ENCODE data around the gene RAD54L. TPM values are rescaled to one million over a fixed set of nuclear protein-coding genes. Genes with fewer than 3 reads are reported as not detected.

The RAD54L gene
- total and polyA plus RNA-seq, 4 donors, result 0.08 to 8.8 (median 0.51) TPM

DNA sequence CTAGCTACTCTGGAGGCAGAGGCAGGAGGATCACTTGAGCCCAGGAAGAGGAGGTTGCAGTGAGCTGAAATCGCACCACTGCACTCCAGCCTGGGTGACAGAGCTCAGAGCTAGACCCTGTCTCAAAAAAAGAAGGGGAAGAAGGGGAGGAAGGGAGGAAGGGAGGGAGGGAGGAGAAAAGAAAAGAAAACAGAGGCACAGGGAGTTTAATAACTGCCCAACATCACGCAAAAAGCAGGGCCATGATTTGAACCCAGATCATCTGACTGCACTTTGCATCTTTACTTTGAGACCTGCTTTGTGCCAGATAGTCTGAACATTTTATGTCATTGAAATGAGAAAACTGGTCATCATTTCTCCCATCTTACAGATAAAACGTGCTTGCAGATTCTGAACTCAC lies 42.4 kb upstream of the RAD54L start:
- H3K27me3 ChIP-seq (ENCODE audit: control insufficient read depth in 4 of 4, insufficient read depth in 4 of 4, low read length in 3 of 4), result no peaks in the 10 kb centered on the region
- 87% methylated on average over 3 of the region's 3 CpGs for WGBS
- H3K4me3 ChIP-seq (ENCODE audit: low read depth in 1 of 3, low read length in 3 of 3), result no peak overlapping the region
- no peak overlapping the region for H3K9ac ChIP-seq (ENCODE audit: low read depth in 1 of 2, low read length in 2 of 2)
- no peaks in the 10 kb centered on the region for H3K36me3 ChIP-seq (ENCODE audit: control insufficient read depth in 4 of 4, insufficient read depth in 3 of 4, low read depth in 1 of 4, low read length in 3 of 4)
- TF ChIP-seq, protein P1, sequence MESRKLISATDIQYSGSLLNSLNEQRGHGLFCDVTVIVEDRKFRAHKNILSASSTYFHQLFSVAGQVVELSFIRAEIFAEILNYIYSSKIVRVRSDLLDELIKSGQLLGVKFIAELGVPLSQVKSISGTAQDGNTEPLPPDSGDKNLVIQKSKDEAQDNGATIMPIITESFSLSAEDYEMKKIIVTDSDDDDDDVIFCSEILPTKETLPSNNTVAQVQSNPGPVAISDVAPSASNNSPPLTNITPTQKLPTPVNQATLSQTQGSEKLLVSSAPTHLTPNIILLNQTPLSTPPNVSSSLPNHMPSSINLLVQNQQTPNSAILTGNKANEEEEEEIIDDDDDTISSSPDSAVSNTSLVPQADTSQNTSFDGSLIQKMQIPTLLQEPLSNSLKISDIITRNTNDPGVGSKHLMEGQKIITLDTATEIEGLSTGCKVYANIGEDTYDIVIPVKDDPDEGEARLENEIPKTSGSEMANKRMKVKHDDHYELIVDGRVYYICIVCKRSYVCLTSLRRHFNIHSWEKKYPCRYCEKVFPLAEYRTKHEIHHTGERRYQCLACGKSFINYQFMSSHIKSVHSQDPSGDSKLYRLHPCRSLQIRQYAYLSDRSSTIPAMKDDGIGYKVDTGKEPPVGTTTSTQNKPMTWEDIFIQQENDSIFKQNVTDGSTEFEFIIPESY (IDR thresholded peaks at IDR 0.05), result no peak
- TF ChIP-seq TAF1 (conservative IDR thresholded peaks at IDR 0.05) (no peak), HNF4G (IDR thresholded peaks at IDR 0.05) (no peak), RAD21 (IDR thresholded peaks at IDR 0.05) (no peak)
- no peaks in the 10 kb centered on the region for H3K9me3 ChIP-seq (ENCODE audit: control insufficient read depth in 4 of 4, low read length in 3 of 4)
- H3K4me1 ChIP-seq (ENCODE audit: control insufficient read depth in 4 of 4, insufficient read depth in 4 of 4, low read length in 3 of 4), result peaks cover 0 to 10% (median 7%) of the 10 kb centered on the region in 4 donors
- no peak for DNase-seq (ENCODE audit: low spot score)
- H3K27ac ChIP-seq (ENCODE audit: low read depth in 1 of 2, low read length in 2 of 2), result no peak overlapping the region

DNA sequence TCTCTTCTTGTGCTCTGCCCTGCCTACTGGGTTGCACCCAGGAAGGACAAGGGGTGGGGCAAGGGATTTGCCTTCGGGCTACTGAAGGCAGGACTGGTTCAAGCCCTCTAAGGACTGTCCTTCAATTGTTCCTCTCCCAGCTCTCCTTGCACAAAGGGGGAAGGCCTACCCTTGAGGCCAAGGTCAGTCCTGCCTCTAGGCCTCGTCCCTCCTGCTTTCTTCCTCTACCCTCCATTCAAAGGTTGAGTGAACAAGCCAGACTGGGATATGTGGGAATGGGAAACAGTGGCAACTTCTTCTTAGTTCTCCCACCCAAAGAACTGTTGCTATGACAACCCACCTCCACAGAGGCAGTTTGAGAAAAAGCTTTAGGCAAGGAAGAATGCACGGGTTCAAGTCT lies 41.8 kb upstream of the RAD54L start:
- TF ChIP-seq EGR1 (IDR thresholded peaks at IDR 0.05; ENCODE audit: low read depth in 2 of 2), result no peak
- TF ChIP-seq HNF4A (conservative IDR thresholded peaks at IDR 0.05), result no peak
- no peak for TF ChIP-seq NR2F2 (IDR thresholded peaks at IDR 0.05)
- TF ChIP-seq, protein P2, sequence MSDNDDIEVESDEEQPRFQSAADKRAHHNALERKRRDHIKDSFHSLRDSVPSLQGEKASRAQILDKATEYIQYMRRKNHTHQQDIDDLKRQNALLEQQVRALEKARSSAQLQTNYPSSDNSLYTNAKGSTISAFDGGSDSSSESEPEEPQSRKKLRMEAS (IDR thresholded peaks at IDR 0.05), result no peak
- TF ChIP-seq, protein P1 (IDR thresholded peaks at IDR 0.05), result no peak
- TF ChIP-seq RXRA (IDR thresholded peaks at IDR 0.05), result no peak
- TF ChIP-seq RAD21 (IDR thresholded peaks at IDR 0.05), result no peak
- TF ChIP-seq JUND (IDR thresholded peaks at IDR 0.05), result no peak
- TF ChIP-seq GABPA (IDR thresholded peaks at IDR 0.05 in 1 of 2, conservative IDR thresholded peaks at IDR 0.05 in 1 of 2), result no peak
- no peak for TF ChIP-seq TAF1 (conservative IDR thresholded peaks at IDR 0.05)
- TF ChIP-seq, protein P3, sequence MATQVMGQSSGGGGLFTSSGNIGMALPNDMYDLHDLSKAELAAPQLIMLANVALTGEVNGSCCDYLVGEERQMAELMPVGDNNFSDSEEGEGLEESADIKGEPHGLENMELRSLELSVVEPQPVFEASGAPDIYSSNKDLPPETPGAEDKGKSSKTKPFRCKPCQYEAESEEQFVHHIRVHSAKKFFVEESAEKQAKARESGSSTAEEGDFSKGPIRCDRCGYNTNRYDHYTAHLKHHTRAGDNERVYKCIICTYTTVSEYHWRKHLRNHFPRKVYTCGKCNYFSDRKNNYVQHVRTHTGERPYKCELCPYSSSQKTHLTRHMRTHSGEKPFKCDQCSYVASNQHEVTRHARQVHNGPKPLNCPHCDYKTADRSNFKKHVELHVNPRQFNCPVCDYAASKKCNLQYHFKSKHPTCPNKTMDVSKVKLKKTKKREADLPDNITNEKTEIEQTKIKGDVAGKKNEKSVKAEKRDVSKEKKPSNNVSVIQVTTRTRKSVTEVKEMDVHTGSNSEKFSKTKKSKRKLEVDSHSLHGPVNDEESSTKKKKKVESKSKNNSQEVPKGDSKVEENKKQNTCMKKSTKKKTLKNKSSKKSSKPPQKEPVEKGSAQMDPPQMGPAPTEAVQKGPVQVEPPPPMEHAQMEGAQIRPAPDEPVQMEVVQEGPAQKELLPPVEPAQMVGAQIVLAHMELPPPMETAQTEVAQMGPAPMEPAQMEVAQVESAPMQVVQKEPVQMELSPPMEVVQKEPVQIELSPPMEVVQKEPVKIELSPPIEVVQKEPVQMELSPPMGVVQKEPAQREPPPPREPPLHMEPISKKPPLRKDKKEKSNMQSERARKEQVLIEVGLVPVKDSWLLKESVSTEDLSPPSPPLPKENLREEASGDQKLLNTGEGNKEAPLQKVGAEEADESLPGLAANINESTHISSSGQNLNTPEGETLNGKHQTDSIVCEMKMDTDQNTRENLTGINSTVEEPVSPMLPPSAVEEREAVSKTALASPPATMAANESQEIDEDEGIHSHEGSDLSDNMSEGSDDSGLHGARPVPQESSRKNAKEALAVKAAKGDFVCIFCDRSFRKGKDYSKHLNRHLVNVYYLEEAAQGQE (IDR thresholded peaks at IDR 0.05), result no peak
- TF ChIP-seq, protein P4, sequence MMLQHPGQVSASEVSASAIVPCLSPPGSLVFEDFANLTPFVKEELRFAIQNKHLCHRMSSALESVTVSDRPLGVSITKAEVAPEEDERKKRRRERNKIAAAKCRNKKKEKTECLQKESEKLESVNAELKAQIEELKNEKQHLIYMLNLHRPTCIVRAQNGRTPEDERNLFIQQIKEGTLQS (IDR thresholded peaks at IDR 0.05), result no peak
- TF ChIP-seq, protein P5, sequence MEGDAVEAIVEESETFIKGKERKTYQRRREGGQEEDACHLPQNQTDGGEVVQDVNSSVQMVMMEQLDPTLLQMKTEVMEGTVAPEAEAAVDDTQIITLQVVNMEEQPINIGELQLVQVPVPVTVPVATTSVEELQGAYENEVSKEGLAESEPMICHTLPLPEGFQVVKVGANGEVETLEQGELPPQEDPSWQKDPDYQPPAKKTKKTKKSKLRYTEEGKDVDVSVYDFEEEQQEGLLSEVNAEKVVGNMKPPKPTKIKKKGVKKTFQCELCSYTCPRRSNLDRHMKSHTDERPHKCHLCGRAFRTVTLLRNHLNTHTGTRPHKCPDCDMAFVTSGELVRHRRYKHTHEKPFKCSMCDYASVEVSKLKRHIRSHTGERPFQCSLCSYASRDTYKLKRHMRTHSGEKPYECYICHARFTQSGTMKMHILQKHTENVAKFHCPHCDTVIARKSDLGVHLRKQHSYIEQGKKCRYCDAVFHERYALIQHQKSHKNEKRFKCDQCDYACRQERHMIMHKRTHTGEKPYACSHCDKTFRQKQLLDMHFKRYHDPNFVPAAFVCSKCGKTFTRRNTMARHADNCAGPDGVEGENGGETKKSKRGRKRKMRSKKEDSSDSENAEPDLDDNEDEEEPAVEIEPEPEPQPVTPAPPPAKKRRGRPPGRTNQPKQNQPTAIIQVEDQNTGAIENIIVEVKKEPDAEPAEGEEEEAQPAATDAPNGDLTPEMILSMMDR (IDR thresholded peaks at IDR 0.05; ENCODE audit: low read depth, low read length, missing input control), result no peak
- no peak for TF ChIP-seq YY1 (IDR thresholded peaks at IDR 0.05)
- TF ChIP-seq HNF4G (IDR thresholded peaks at IDR 0.05), result no peak
- no peak for TF ChIP-seq FOXA1 (IDR thresholded peaks at IDR 0.05)
- no peak for TF ChIP-seq FOXA2 (IDR thresholded peaks at IDR 0.05)
- no peak for TF ChIP-seq SP1 (IDR thresholded peaks at IDR 0.05)
- Histone ChIP-seq H3K9ac (ENCODE audit: low read depth in 1 of 2, low read length in 2 of 2) (no peak overlapping the region), H3K9me3 (ENCODE audit: control insufficient read depth in 4 of 4, low read length in 3 of 4) (no peaks in the 10 kb centered on the region), H3K27ac (ENCODE audit: low read depth in 1 of 2, low read length in 2 of 2) (no peak overlapping the region), H3K36me3 (ENCODE audit: control insufficient read depth in 4 of 4, insufficient read depth in 3 of 4, low read depth in 1 of 4, low read length in 3 of 4) (no peaks in the 10 kb centered on the region), H3K4me3 (ENCODE audit: low read depth in 1 of 3, low read length in 3 of 3) (no peak overlapping the region), H3K4me1 (ENCODE audit: control insufficient read depth in 4 of 4, insufficient read depth in 4 of 4, low read length in 3 of 4) (peaks cover 0 to 10% (median 7%) of the 10 kb centered on the region in 4 donors), H3K27me3 (ENCODE audit: control insufficient read depth in 4 of 4, insufficient read depth in 4 of 4, low read length in 3 of 4) (no peaks in the 10 kb centered on the region)
- WGBS, result 78% methylated on average over 3 of the region's 3 CpGs
- no peak for DNase-seq (ENCODE audit: low spot score)
